HepG2 (cell line): Measurements from ENCODE around the gene ZNF425. TPM values are rescaled to one million over a fixed set of nuclear protein-coding genes. Genes with fewer than 3 reads are reported as not detected.

ENCODE experiments used
- AKNA ChIP-seq: sonication (generic); formaldehyde crosslinking; IDR thresholded peaks from 2 replicates; pipeline ENCODE4 v1.4.0; 2020; ENCODE audit warnings: missing genetic modification reagents, borderline replicate concordance
- BORCS8-MEF2B ChIP-seq: sonication (generic); formaldehyde crosslinking; IDR thresholded peaks from 2 replicates; pipeline ENCODE4 v1.8.0; 2022; ENCODE audit warnings: mild to moderate bottlenecking, missing genetic modification reagents
- GLMP ChIP-seq: sonication (generic); formaldehyde crosslinking; IDR thresholded peaks from 2 replicates; pipeline ENCODE4 v1.9.0; 2021; ENCODE audit warnings: missing genetic modification reagents, mild to moderate bottlenecking, borderline replicate concordance
- MIER2 ChIP-seq: IDR thresholded peaks from 2 replicates; pipeline ENCODE4 v1.6.1; 2016; ENCODE audit warnings: missing biosample characterization, missing genetic modification reagents
- MTF2 ChIP-seq: sonication (generic); formaldehyde crosslinking; IDR thresholded peaks from 2 replicates; pipeline ENCODE4 v1.5.0; 2020; ENCODE audit warnings: missing genetic modification reagents, borderline replicate concordance
- NR3C1 ChIP-seq: sonication (generic); formaldehyde crosslinking; IDR thresholded peaks from 2 replicates; pipeline ENCODE4 v1.4.0; 2020; ENCODE audit warnings: missing genetic modification reagents
- TERF1 ChIP-seq: sonication (generic); formaldehyde crosslinking; IDR thresholded peaks from 2 replicates; pipeline ENCODE4 v1.8.0; 2022; ENCODE audit warnings: mild to moderate bottlenecking, missing genetic modification reagents, moderate library complexity
- ZFX ChIP-seq: sonication (generic); formaldehyde crosslinking; IDR thresholded peaks from 2 replicates; pipeline ENCODE4 v1.4.0; 2020; ENCODE audit warnings: mild to moderate bottlenecking, low read depth, missing genetic modification reagents, moderate library complexity
- ZNF605 ChIP-seq: sonication (generic); formaldehyde crosslinking; IDR thresholded peaks from 2 replicates; pipeline ENCODE4 v1.8.0; 2022; ENCODE audit warnings: mild to moderate bottlenecking, missing genetic modification reagents
- ZNF883 ChIP-seq: sonication (generic); formaldehyde crosslinking; IDR thresholded peaks from 2 replicates; pipeline ENCODE4 v1.5.1; 2020; ENCODE audit warnings: mild to moderate bottlenecking, missing genetic modification reagents; ENCODE audit errors: not compliant biosample characterization
- polyA plus RNA-seq, 8 experiments: library from polyadenylated mRNA; depleted of rRNA in 3 of 8; stranded (reverse) in 7 of 8; unstranded in 1 of 8; fragments of >200 nt; fragmentation: Illumina TruSeq in 4 of 8; extraction: Trizol in 4 of 8; gene quantifications; 2 replicates each; pipeline versions ENCODE4 v1.2.1 to v1.2.3, GENCODE V29; 2011 to 2016; ENCODE audit warnings: low read depth in 4 of 8, missing spikeins in 1 of 8, mixed read lengths in 1 of 8; ENCODE audit not compliant: insufficient read depth in 1 of 8
- total RNA-seq, 5 experiments: library from RNA; depleted of rRNA; stranded (reverse); fragments of >200 nt; fragmentation: Illumina TruSeq; extraction: Trizol; gene quantifications; 2 replicates each; pipeline ENCODE4 v1.2.3, GENCODE V29; 2016; ENCODE audit warnings: low read depth in 1 of 5
- TF ChIP-seq, protein P1 (sequence below): sonication (generic); formaldehyde crosslinking; IDR thresholded peaks from one replicate; pipeline ENCODE4 v1.5.1; 2020; ENCODE audit warnings: mild to moderate bottlenecking, missing genetic modification reagents; ENCODE audit errors: not compliant biosample characterization

ZNF425 gene
- total and polyA plus RNA-seq, 2 of the 13 experiments (the other 11 are each of a cell fraction or from before 2014, with no cell fraction given): 0.51 to 1.1 TPM

- TF ChIP-seq AKNA (CRISPR knock-in tag) (no peak), MTF2 (CRISPR knock-in tag) (peak; percentile 1; the same call in 1 of the 2 replicates), TERF1 (no peak), ZFX (CRISPR knock-in tag) (no peak; the same call in 1 of the 2 replicates), NR3C1 (no peak), ZNF883 (CRISPR knock-in tag) (peak; percentile 6), MIER2 (CRISPR knock-in tag) (no peak), GLMP (no peak), BORCS8-MEF2B (CRISPR knock-in tag) (no peak), ZNF605 (CRISPR knock-in tag) (no peak)
- TF ChIP-seq, protein P1, sequence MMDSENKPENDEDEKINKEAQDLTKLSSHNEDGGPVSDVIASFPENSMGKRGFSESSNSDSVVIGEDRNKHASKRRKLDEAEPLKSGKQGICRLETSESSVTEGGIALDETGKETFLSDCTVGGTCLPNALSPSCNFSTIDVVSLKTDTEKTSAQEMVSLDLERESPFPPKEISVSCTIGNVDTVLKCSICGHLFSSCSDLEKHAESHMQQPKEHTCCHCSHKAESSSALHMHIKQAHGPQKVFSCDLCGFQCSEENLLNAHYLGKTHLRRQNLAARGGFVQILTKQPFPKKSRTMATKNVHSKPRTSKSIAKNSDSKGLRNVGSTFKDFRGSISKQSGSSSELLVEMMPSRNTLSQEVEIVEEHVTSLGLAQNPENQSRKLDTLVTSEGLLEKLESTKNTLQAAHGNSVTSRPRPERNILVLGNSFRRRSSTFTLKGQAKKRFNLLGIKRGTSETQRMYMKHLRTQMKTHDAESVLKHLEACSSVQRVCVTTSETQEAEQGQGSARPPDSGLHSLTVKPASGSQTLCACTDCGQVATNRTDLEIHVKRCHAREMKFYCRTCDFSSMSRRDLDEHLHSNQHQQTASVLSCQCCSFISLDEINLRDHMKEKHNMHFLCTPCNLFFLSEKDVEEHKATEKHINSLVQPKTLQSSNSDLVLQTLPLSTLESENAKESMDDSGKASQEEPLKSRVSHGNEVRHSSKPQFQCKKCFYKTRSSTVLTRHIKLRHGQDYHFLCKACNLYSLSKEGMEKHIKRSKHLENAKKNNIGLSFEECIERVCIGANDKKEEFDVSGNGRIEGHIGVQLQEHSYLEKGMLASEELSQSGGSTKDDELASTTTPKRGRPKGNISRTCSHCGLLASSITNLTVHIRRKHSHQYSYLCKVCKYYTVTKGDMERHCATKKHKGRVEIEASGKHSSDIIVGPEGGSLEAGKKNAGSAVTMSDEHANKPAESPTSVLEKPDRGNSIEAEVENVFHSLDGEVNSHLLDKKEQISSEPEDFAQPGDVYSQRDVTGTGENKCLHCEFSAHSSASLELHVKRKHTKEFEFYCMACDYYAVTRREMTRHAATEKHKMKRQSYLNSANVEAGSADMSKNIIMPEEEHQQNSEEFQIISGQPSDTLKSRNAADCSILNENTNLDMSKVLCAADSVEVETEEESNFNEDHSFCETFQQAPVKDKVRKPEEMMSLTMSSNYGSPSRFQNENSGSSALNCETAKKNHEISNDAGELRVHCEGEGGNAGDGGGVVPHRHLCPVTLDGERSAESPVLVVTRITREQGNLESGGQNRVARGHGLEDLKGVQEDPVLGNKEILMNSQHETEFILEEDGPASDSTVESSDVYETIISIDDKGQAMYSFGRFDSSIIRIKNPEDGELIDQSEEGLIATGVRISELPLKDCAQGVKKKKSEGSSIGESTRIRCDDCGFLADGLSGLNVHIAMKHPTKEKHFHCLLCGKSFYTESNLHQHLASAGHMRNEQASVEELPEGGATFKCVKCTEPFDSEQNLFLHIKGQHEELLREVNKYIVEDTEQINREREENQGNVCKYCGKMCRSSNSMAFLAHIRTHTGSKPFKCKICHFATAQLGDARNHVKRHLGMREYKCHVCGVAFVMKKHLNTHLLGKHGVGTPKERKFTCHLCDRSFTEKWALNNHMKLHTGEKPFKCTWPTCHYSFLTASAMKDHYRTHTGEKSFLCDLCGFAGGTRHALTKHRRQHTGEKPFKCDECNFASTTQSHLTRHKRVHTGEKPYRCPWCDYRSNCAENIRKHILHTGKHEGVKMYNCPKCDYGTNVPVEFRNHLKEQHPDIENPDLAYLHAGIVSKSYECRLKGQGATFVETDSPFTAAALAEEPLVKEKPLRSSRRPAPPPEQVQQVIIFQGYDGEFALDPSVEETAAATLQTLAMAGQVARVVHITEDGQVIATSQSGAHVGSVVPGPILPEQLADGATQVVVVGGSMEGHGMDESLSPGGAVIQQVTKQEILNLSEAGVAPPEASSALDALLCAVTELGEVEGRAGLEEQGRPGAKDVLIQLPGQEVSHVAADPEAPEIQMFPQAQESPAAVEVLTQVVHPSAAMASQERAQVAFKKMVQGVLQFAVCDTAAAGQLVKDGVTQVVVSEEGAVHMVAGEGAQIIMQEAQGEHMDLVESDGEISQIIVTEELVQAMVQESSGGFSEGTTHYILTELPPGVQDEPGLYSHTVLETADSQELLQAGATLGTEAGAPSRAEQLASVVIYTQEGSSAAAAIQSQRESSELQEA (CRISPR knock-in tag): no peak
Observed at GRCh38 chr7:149126662-149127266, 640 bp upstream of the ZNF425 start (continued).
